Measurements from ENCODE around the gene THSD7A.

GRCh38 chr7:11345621-11346020 lies 486.4 kb downstream of the THSD7A start:
- TF ChIP-seq POLR2AphosphoS5 (IDR thresholded peaks at IDR 0.05; ENCODE audit: low read depth, low read length): no peak
- TF ChIP-seq REST (IDR thresholded peaks at IDR 0.05; ENCODE audit: insufficient read depth in 1 of 2, low read depth in 2 of 2, low read length in 2 of 2): no peak
- no peak for TF ChIP-seq TAF1 (IDR thresholded peaks at IDR 0.05; ENCODE audit: borderline replicate concordance, insufficient read depth, low read length)
- TF ChIP-seq SIN3A (IDR thresholded peaks at IDR 0.05; ENCODE audit: borderline replicate concordance, insufficient read depth, low read length): no peak
- TF ChIP-seq FOXP2 (optimal IDR thresholded peaks at IDR 0.05; ENCODE audit: borderline replicate concordance, extremely low read depth, extremely low read length, insufficient read depth): no peak
